ENCODE data around the gene PNPLA6.
"Not testable (repeated sequence)": the region's sequence is repeated elsewhere in the genome, so short reads cannot be mapped to it uniquely, and the experiment has no call there.

PNPLA6 gene

DNA sequence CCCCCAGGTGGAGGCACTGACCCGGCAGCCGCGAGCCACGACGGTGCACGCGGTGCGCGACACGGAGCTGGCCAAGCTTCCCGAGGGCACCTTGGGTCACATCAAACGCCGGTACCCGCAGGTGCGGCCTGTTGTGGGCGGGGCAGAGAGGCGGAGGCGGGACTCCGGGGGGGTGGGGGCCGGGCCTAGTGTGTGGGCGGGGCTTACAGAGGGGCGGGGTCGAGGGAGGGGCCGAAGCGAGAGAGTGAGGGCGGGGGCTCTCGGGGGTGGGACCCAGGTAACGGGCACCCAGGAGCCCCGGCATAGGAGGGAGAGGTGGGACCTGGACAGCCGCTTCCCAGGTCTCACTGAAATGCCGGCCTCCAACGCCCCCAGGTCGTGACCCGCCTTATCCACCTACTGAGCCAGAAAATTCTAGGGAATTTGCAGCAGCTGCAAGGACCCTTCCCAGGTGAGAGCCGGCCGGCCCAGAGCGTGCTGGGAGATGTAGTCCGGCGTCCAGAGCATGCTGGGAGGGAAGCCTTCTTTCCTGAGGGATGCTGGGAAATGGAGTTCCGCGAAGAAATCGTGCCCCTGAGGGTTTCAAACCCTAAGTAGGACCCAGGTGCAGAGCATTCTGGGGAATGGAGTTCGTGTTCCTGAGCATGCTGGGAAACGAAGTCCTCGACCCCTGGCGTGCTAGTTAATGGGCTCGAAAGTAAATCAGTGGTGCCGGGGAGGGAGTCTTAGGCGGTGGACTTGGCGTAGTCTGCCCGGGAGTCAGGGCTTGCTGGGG is 15.7 kb downstream of the PNPLA6 start:
- FAIRE-seq (no peak), DNase-seq (ENCODE audit: insufficient read length, low spot score) (peak; percentile 46)

DNA sequence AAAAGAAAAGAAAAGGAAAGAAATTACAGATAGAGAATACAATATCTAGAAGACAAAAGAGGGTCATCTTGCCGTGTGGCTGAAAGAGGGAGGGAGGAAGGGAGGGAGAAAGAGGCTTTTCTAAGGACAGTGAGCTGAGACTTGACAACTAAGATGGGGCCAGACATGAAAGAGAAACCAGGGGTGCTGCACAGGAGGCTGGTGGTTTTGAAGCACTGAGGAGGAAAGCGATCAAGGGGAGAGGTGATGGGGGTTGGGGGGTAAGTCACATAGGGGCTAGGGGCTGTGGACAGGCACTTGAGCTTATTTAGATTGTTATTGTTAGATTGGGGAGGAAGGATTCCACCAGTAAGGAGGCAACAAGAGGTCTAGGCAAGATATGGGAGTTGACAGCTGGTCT is 17.3 kb downstream of the PNPLA6 start:
- DNase-seq (ENCODE audit: insufficient read length, low spot score) (no peak), FAIRE-seq (no peak)

DNA sequence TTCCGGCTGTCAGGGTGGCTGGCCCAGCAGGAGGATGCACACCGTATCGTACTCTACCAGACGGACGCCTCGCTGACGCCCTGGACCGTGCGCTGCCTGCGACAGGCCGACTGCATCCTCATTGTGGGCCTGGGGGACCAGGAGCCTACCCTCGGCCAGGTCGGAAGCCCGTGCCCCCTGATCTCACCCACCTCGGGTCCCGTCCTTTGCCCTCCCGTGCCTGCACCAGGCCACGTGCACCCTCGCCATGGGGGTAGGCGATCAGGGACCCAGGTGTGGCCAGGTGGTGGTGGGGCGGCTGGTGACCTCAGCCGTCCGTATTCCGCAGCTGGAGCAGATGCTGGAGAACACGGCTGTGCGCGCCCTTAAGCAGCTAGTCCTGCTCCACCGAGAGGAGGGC is 19.0 kb downstream of the PNPLA6 start:
- no peak for DNase-seq (ENCODE audit: insufficient read length, low spot score)
- FAIRE-seq, result no peak

DNA sequence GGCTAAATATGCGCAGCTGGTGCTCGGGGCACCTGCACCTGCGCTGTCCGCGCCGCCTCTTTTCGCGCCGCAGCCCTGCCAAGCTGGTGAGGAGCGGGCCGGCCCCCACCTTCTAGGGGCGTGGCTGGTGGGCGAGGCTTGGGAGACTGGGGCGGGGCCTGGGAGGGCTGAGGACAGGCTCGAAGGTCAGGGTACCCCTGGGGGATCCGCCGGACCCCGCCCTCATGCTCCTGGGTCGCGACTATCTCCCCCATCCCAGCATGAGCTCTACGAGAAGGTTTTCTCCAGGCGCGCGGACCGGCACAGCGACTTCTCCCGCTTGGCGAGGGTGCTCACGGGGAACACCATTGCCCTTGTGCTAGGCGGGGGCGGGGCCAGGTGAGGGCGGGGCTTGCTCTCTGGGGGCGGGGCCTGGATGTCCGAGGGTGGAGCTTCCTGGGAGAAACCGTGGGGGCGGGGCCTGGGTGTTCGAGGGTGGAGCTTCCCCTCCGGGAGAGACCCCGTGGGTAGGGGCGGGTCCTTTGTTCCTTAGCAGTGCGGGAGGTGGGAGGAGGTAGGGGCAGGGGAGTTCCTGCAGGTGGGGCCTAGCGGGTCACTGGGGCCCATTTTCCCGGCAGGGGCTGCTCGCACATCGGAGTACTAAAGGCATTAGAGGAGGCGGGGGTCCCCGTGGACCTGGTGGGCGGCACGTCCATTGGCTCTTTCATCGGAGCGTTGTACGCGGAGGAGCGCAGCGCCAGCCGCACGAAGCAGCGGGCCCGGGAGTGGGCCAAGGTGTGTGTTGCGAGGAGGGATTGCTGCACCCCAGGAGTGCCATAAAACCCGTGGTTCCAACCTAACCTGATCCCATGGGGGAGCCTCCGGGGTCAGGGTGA is 19.7 kb downstream of the PNPLA6 start:
- no peak for FAIRE-seq
- DNase-seq (ENCODE audit: insufficient read length, low spot score), result no peak

DNA sequence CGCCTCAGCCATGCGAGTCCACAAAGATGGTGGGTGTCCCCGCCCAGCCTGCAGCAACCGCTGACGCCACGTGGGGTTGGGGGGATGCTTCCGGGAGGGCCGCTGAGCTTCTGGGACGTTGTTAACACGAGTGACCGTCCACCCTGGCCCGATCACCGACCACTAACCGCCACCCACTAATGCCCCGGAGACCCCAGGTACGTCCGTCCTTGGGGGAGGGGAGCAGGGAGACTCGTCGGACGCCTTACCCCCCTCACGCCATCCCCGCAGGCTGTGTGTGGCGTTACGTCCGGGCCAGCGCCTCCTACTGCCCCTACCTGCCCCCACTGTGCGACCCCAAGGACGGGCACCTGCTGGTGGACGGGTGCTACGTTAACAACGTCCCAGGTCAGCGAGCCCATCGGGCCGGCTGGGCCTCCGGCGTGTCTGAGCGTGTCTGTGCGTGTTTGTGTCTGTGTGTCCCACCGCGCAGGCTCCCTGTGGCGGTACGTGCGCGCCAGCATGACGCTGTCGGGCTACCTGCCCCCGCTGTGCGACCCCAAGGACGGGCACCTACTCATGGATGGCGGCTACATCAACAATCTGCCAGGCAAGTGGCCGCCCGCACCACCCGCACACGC is 21.3 kb downstream of the PNPLA6 start:
- no peak for DNase-seq (ENCODE audit: insufficient read length, low spot score)
- FAIRE-seq, result no peak

DNA sequence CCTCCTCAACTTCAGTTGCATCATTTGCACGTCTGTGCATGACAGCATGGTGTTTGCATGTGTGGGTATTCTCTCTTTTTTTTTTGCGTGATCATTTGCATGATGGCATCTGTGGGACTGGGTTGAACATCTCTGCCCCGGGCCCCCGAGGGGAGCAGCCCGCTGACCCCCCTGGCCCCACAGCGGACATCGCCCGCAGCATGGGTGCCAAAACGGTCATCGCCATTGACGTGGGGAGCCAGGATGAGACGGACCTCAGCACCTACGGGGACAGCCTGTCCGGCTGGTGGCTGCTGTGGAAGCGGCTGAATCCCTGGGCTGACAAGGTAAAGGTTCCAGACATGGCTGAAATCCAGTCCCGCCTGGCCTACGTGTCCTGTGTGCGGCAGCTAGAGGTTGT is 23.1 kb downstream of the PNPLA6 start:
- DNase-seq (ENCODE audit: insufficient read length, low spot score), result no peak
- no peak for FAIRE-seq

DNA sequence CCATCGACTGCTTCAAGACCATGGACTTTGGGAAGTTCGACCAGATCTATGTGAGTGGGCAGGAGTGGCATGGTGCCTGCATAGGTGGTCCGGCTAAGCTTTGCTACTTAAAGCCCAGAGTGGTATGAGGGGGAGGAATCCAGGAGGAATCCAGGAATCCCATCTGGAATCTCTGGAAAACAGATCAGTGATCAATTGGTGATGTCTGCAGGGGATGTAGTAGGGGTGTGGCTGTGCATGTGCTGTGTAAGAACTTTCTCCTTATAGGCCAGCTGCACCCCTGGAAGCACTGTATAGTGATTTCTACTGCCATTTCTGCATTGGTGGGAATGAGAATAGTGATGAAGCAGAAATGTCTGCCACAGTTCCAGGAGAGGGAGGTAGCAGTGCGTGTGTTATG is 23.6 kb downstream of the PNPLA6 start:
- FAIRE-seq, result no peak
- DNase-seq (ENCODE audit: insufficient read length, low spot score), result no peak

DNA sequence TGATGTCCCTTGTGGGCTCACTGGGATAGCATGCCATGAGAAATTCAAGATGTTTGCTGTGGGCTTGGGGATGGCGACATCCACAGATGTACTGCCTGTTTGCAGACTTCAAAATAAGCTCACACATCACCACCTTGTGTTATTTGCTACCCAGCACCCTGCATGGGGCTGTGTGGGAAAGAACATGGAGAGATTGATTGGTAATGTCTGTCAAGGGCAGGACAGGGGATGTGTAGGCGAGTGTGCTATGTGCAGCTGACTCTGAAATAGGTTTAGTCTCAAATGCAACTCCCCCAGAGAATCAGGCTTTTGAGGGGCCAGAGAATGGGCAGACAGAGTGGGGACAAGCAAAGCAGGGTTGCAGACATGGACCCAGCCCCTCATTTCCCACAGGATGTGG is 24.7 kb downstream of the PNPLA6 start:
- FAIRE-seq, result no peak
- DNase-seq (ENCODE audit: insufficient read length, low spot score), result no peak

DNA sequence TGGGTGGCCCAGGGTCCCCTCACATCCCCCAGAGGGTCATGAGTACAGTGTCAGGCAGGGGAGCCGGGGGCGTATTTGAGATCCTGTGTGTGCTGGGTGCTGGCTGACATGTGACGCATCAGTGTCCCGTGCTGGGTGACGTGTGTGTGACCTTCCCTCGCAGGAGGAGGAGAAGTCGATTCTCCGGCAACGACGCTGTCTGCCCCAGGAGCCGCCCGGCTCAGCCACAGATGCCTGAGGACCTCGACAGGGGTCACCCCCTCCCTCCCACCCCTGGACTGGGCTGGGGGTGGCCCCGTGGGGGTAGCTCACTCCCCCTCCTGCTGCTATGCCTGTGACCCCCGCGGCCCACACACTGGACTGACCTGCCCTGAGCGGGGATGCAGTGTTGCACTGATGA is 25.8 kb downstream of the PNPLA6 start:
- no peak for FAIRE-seq
- DNase-seq (ENCODE audit: insufficient read length, low spot score), result no peak

DNA sequence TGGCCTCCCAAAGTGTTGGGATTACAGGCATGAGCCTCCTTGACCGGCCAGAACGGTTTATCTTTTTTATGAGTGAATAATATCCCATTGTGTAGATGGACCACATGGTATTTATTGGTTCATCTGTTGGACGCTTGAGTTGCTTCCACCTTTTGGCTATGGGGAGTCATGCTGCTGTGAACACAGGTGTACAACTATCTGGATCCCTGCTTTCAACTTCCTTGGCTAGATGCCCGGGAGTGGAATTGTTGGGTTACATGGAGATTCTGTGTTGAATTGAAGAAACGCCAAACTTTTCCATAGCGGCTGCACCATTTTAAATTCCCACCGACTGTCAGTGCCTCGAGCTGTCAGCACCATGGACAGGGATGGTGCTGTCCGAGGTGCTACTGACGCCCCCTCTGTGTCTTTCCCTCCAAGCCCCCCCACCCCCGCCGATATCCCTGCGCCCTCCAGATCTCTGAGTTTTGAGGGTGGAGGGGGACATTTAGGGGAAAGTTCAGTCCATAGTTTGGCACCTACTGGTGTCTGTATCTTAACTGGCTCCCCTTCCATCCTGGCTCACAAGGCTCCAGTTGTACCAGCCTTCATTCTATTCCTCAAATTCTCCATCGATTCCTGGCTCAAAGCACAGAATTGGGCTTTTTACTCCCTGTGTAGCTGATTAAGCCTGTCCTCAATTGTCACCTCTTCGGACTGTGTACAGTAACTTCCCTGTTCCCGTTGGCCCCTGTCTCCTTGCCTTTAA is 27.3 kb downstream of the PNPLA6 start:
- DNase-seq (ENCODE audit: insufficient read length, low spot score), result no peak
- FAIRE-seq, result no peak

DNA sequence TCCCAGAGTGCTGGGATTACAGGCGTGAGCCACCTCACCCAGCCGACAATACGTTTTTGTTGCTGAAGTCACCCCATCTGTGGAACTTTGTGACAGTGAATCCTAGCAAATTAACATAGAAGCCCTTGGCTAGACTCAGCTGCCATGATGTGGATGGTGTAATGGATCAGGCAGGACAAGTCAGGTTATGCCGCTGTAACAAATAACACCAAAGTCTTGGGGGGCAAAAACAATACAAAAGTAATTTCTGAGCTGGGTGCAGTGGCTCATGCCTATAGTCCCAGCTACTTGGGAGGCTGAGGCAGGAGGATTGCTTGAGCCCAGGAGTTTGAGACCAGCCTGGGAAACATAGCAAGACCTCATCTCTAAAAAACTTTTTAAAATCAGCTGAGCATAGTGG is 29.3 kb downstream of the PNPLA6 start:
- no peak for FAIRE-seq
- no peak for DNase-seq (ENCODE audit: insufficient read length, low spot score)

DNA sequence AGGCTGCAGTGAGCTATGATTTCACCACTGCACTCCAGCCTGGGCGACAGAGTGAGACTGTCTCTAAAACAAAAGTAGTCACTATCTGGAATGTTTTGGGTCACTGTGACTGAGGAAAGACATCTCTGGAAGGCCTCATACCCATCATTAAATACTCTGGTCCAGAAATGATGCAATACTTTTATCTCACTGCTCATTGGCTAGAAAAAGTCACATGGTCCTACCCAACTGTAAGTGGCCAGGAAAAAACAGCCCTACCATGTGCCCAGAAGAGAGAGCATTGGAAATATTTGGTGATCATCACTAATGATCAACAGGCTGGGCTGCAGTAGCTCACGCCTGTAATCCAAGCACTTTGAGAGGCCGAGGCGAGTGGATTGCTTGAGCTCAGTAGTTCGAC is 29.8 kb downstream of the PNPLA6 start:
- DNase-seq (ENCODE audit: insufficient read length, low spot score) (no peak), FAIRE-seq (no peak)

DNA sequence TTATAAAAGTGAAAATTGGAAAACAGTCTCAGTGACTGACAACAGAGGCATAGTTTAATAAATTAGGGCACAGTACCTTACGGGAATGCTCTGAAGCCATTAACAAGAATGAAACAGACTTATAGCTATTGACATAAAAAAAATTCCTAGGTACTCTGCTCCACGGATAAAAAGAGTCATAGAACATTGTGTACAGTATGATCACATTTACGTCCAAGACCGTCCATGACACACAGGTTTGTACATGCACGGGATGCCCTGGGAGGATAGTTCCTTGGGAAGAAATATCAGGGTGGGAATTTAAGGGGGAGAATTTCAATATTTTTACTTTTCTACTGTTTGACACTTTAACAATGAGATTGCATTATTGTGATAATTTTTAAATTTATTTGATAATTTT is 35.2 kb downstream of the PNPLA6 start:
- DNase-seq (ENCODE audit: insufficient read length, low spot score), result no peak
- no peak for FAIRE-seq

DNA sequence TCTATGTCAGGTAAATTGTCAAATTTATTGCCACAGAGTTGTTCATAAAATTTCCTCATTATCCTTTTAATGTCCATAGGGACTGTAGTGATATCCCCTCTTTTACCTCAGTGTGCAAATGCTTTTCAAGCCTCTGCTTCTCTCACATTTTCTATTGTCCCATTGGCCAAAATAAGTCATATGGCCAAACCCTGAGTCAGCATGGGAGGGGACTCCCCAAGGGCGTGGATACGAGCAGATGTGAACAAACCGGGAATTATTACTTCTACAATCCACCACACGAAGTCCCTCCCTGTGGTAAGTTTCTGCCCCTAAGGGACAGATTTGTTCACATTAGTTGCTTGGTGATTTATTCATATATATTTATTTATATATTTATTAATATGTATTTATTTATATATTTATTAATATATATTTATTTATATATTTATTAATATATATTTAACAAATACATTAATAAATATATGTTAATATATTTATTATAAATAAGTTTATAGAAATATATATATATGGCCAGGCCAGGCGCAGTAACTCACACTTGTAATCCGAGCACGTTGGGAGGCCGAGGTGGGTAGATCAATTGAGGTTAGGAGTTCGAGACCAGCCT is 40.0 kb downstream of the PNPLA6 start:
- no peak for DNase-seq (ENCODE audit: insufficient read length, low spot score)
- FAIRE-seq, result no peak

DNA sequence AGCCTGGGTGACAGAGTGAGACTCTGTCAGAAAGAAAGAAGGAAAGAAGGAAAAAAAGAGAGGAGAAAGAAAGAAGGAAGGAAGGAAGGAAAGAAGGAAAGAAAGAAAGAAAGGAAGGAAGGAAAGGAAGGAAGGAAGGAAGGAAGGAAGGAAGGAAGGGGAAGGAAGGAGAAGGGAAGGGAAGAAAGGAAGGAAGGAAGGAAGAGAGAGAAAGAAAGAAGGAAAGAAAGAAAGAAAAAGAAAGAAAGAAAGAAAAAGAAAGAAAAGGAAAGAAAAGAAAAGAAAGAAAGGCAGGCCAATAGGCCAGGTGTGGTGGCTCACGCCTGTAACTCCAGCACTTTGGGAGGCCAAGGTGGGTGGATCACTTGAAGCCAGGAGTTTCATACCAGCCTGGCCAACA is 41.9 kb downstream of the PNPLA6 start:
- FAIRE-seq; DNase-seq (ENCODE audit: insufficient read length, low spot score): not testable (repeated sequence)

DNA sequence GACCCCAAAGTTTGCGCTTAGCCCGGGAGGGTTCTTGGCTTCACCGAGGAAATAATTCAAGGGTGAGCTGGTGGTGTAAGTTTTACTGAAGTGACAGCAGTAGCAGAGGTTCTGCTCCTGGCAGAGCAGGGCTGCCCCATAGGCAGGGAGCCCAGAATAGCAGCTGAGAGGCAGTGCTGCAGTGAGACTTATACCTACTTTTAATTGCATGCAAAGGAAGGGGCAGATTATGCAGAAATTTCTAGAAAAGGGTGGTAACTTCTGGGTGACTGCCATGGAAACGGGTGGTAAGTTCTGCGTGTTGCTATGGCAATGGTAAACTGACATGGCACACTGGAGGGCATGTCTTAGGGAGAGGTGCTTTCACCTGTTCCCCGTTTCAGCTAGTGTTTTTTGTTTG is 42.6 kb downstream of the PNPLA6 start:
- FAIRE-seq (no peak), DNase-seq (ENCODE audit: insufficient read length, low spot score) (no peak)

DNA sequence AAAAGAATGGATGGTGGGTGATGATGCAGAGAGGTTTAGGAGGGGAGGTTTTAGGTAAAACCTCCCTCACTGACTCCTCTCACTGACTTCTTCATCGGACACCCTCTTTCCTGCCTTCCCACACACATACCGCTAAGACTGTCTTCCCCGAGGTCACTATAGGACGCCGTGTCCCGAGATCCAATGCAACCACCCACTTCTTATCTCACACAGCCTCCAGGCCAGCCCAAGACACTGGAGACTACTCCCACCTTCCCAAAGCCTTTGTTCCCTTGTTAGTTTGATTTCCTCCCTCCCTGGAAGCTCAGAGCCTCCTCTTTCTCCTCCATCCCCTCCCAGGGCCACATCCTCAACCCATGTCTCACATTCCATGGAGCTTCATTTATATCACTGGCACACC is 43.7 kb downstream of the PNPLA6 start:
- FAIRE-seq, result no peak

DNA sequence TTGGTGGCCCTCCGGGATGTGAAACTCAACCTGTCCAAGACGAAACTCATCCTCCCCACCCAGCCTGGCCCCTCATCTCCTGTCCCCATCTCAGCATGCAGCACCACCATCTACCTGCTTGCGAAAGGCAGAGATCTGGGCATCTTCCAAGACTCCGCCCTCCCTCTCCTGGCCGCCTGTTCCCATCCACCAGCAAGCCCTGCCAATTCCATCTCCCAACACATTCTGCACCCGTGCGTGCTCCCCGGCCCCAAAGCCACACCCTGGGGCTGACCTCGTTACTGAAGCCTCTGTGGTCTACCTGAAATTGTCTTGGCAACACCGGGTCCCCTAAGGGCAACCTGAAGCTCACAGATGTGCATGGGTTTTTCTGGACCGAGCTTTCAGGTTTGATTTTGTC is 46.9 kb downstream of the PNPLA6 start:
- DNase-seq (ENCODE audit: insufficient read length, low spot score) (no peak), FAIRE-seq (no peak)

More for the DNA sequence above, 43.7 kb downstream of the PNPLA6 start:
- no peak for DNase-seq (ENCODE audit: insufficient read length, low spot score)

DNA sequence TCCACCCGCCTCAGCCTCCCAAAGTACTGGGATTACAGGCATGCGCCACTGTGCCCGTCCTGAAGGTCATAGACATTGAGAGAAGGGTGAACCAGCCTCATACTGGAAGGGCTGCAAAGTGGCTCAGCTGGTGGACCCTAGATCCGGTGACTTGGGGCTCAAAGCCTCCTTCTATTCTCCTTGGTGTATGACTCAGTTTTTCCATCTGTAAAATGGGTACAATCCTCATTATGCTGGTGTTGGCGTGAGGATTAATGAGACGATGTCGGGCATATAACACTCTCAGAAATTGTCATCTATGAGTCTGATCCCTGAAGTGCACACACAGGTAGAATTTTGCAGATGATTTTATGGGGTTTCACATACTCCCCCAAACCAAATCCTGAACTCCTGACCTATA is 54.3 kb downstream of the PNPLA6 start:
- FAIRE-seq, result peak; percentile 28
- no peak for DNase-seq (ENCODE audit: insufficient read length, low spot score)

DNA sequence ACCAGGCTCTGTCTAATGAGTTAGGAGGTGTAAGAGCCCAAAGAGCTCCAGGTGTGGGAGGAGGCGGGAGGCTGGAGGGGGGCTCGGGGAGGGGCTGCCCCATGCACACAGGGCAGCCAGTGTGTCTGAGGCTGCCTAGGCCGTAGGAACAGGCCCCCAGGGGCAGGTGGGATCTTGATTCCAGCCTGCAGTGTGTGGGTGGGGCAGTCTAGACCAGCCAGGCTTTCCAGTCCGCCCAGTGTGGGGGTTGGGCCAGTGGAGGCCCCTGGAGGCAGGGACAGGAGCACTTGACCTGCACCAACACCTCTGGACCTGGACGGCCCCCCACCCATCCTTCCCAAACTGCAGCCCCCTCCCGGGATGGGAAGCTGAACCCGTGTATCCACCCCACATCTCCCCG is 54.7 kb downstream of the PNPLA6 start:
- no peak for FAIRE-seq

More for the DNA sequence above, 54.7 kb downstream of the PNPLA6 start:
- no peak for DNase-seq (ENCODE audit: insufficient read length, low spot score)

Data from HTR-8/SVneo (cell line).